ENCODE measurements around the gene RGS2. TPM values are rescaled to one million over a fixed set of nuclear protein-coding genes. Genes with fewer than 3 reads are reported as not detected.

Gene RGS2
- total RNA-seq, 1 donor: 5.8 TPM

DNA sequence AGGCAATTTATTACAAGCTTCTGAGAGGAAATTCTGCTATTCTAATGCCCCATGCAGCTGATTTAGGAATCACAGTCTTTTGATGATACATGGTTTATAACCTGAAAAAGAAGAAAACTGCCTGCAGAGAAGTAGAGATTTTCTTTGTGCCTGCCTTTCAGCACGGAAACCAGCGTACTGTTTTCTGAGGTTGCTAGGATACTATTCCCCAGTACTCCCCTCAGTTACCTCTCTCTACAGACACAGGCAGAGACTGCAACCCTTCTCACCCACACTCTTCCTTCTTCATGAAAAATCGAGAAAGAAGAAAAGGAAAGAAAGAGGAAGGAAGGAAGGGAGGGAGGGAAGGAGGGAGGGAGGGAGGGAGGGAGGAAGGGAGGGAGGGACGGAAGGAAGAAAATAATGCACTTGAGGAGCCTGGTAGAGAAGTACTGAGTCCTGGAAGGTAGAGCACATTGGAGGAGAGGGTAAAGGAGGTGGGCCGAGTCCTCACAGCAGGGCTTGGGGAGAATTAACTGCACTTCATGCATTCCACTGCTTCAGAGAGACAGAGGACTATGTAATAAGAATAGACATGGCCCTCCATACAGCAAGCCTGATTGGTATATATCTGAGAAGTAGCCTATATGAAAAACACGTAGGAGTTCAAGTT, 21.9 kb downstream of the RGS2 start:
- no peaks in the 10 kb centered on the region for H3K9me3 ChIP-seq (ENCODE audit: low read depth, low read length)
- peaks cover 12% of the 10 kb centered on the region for H3K4me1 ChIP-seq (ENCODE audit: insufficient read depth, low read length)
- H4K20me1 ChIP-seq (ENCODE audit: insufficient read depth, low read length): no peaks in the 10 kb centered on the region
- H2AFZ ChIP-seq (ENCODE audit: low read length): no peak overlapping the region
- no peaks in the 10 kb centered on the region for H3K36me3 ChIP-seq (ENCODE audit: insufficient read depth, low read length)
- H3K4me3 ChIP-seq (ENCODE audit: insufficient read depth, low read length): no peak overlapping the region
- no peak overlapping the region for H3K4me2 ChIP-seq (ENCODE audit: insufficient read depth, low read length)
- H3K79me2 ChIP-seq (ENCODE audit: insufficient read depth, low read length): no peaks in the 10 kb centered on the region
- TF ChIP-seq, protein P1, sequence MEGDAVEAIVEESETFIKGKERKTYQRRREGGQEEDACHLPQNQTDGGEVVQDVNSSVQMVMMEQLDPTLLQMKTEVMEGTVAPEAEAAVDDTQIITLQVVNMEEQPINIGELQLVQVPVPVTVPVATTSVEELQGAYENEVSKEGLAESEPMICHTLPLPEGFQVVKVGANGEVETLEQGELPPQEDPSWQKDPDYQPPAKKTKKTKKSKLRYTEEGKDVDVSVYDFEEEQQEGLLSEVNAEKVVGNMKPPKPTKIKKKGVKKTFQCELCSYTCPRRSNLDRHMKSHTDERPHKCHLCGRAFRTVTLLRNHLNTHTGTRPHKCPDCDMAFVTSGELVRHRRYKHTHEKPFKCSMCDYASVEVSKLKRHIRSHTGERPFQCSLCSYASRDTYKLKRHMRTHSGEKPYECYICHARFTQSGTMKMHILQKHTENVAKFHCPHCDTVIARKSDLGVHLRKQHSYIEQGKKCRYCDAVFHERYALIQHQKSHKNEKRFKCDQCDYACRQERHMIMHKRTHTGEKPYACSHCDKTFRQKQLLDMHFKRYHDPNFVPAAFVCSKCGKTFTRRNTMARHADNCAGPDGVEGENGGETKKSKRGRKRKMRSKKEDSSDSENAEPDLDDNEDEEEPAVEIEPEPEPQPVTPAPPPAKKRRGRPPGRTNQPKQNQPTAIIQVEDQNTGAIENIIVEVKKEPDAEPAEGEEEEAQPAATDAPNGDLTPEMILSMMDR (IDR thresholded peaks at IDR 0.05; ENCODE audit: extremely low read depth, low read depth, low read length): no peak
- peak overlapping the region; percentile 91 for H3K27ac ChIP-seq (ENCODE audit: low read depth, low read length)
- no peaks in the 10 kb centered on the region for H3K27me3 ChIP-seq (ENCODE audit: insufficient read depth, low read length)
- no peak for DNase-seq (ENCODE audit: insufficient read length, low spot score, missing footprints)

DNA sequence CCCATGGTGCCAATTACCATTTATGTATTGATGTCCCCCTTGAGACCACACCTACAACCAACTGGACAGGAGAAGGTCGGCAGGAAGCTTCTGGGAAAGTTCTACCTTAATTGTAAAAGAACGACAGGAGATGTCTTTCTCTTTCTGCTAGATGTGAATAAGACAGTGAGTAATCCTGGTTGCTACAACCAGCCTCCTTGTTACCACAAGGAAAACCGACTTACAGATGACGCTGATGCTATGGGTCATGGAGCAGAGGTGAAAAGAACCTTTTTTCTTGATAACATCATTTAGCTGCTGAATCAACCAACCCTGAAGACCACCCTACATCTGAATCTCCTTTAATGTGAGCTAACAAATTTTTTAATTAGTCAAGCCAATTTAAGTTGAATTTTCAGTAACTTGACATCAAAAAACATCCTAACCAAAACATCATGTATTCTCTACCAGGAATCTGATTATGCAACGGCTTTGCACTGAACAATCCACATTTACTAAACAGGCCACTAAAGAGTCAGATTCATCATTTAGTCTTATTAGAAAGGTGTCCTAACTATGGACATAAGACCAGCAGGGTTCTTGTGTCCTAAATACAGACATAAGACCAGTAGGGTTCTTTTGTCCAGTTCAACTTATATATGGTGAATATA, 23.0 kb downstream of the RGS2 start:
- Histone ChIP-seq H3K36me3 (ENCODE audit: insufficient read depth, low read length) (no peaks in the 10 kb centered on the region), H3K4me2 (ENCODE audit: insufficient read depth, low read length) (peak overlapping the region; percentile 74)
- no peak for DNase-seq (ENCODE audit: insufficient read length, low spot score, missing footprints)

DNA sequence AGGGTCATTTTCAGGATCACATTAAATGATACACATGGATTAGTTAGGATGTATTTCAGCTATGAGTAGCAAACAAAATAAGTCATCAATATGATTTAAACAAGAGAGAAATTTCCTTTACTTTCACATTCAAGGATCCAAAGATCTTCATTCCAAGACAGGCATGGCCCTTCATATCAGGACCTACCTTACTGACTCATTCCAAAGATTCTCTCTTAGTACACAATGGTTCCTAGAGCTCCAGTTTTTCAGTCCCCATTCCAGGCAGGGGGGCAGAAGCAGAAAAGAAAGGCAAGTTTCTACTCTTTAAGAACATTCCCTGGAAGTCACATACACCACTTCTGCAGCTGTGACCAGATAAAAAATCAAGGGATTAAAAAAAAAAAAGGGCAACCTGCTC, 23.7 kb downstream of the RGS2 start:
- Histone ChIP-seq H3K4me3 (ENCODE audit: insufficient read depth, low read length) (no peak overlapping the region), H3K9me3 (ENCODE audit: low read depth, low read length) (no peaks in the 10 kb centered on the region), H3K4me2 (ENCODE audit: insufficient read depth, low read length) (no peak overlapping the region), H2AFZ (ENCODE audit: low read length) (no peak overlapping the region), H4K20me1 (ENCODE audit: insufficient read depth, low read length) (no peaks in the 10 kb centered on the region), H3K27ac (ENCODE audit: low read depth, low read length) (peak overlapping the region; percentile 91), H3K4me1 (ENCODE audit: insufficient read depth, low read length) (peaks cover 7% of the 10 kb centered on the region), H3K27me3 (ENCODE audit: insufficient read depth, low read length) (no peaks in the 10 kb centered on the region), H3K79me2 (ENCODE audit: insufficient read depth, low read length) (no peaks in the 10 kb centered on the region), H3K36me3 (ENCODE audit: insufficient read depth, low read length) (no peaks in the 10 kb centered on the region)
- DNase-seq (ENCODE audit: insufficient read length, low spot score, missing footprints): no peak
- TF ChIP-seq, protein P1 (IDR thresholded peaks at IDR 0.05; ENCODE audit: extremely low read depth, low read depth, low read length): no peak

More for the DNA sequence above, 23.0 kb downstream of the RGS2 start:
- no peaks in the 10 kb centered on the region for H4K20me1 ChIP-seq (ENCODE audit: insufficient read depth, low read length)
- no peaks in the 10 kb centered on the region for H3K79me2 ChIP-seq (ENCODE audit: insufficient read depth, low read length)
- peak overlapping the region; percentile 42 for H3K4me3 ChIP-seq (ENCODE audit: insufficient read depth, low read length)
- peak overlapping the region; percentile 79 for H2AFZ ChIP-seq (ENCODE audit: low read length)
- TF ChIP-seq, protein P1 (IDR thresholded peaks at IDR 0.05; ENCODE audit: extremely low read depth, low read depth, low read length): no peak
- peaks cover 12% of the 10 kb centered on the region for H3K4me1 ChIP-seq (ENCODE audit: insufficient read depth, low read length)
- no peaks in the 10 kb centered on the region for H3K9me3 ChIP-seq (ENCODE audit: low read depth, low read length)
- H3K27me3 ChIP-seq (ENCODE audit: insufficient read depth, low read length): no peaks in the 10 kb centered on the region
- peak overlapping the region; percentile 91 for H3K27ac ChIP-seq (ENCODE audit: low read depth, low read length)

DNA sequence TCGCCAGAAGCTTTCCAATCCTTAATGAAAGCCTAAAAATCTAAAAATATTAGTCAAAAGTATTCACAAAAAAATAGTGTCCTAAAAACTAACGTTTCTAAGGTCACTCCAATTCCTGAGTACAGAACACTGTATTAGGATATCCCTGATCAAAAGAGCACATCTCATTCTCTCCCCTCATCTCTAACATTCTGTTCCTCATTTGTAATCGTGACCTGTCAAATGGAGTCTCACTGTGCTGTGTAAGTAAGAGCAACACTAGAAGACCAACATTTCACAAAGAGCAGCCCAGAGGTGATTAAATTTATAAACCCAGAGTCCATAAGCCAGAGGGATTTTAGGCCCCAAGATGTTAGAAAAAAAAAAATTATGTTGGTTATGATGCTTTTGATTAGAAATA, 26.3 kb downstream of the RGS2 start:
- Histone ChIP-seq H3K4me2 (ENCODE audit: insufficient read depth, low read length) (no peak overlapping the region), H3K4me1 (ENCODE audit: insufficient read depth, low read length) (peaks cover 7% of the 10 kb centered on the region), H2AFZ (ENCODE audit: low read length) (peak overlapping the region; percentile 22), H3K9me3 (ENCODE audit: low read depth, low read length) (no peaks in the 10 kb centered on the region), H3K36me3 (ENCODE audit: insufficient read depth, low read length) (no peaks in the 10 kb centered on the region), H3K79me2 (ENCODE audit: insufficient read depth, low read length) (no peaks in the 10 kb centered on the region), H3K27ac (ENCODE audit: low read depth, low read length) (no peak overlapping the region), H4K20me1 (ENCODE audit: insufficient read depth, low read length) (no peaks in the 10 kb centered on the region), H3K4me3 (ENCODE audit: insufficient read depth, low read length) (no peak overlapping the region), H3K27me3 (ENCODE audit: insufficient read depth, low read length) (no peaks in the 10 kb centered on the region)
- TF ChIP-seq, protein P1 (IDR thresholded peaks at IDR 0.05; ENCODE audit: extremely low read depth, low read depth, low read length): no peak
- DNase-seq (ENCODE audit: insufficient read length, low spot score, missing footprints): no peak

All from osteoblast (primary cell).